Measurements from ENCODE around the gene NHLRC2.

NHLRC2 gene

GRCh38 chr10:113911113-113911512, 56.7 kb downstream of the NHLRC2 start:
- no peak overlapping the region for H3K9ac ChIP-seq (ENCODE audit: low read depth, low read length, poor library complexity)
- no peaks in the 10 kb centered on the region for H3K79me1 ChIP-seq (ENCODE audit: low read depth, low read length)
- H3K27me3 ChIP-seq (ENCODE audit: control insufficient read depth in 3 of 3, insufficient read depth in 3 of 3, low read depth in 1 of 3, low read length in 3 of 3) = no peaks in the 10 kb centered on the region
- no peak overlapping the region for H3K4ac ChIP-seq (ENCODE audit: low read length)
- H4K8ac ChIP-seq (ENCODE audit: low read depth, low read length) = no peak overlapping the region
- no peak overlapping the region for H3K4me2 ChIP-seq (ENCODE audit: insufficient read depth, low read length, poor library complexity, severe bottlenecking)
- no peak overlapping the region for H3K18ac ChIP-seq (ENCODE audit: low read length)
- H2BK120ac ChIP-seq (ENCODE audit: low read depth, low read length) = no peak overlapping the region
- no peaks in the 10 kb centered on the region for H3K4me1 ChIP-seq (ENCODE audit: control insufficient read depth in 2 of 2, insufficient read depth in 1 of 2, low read depth in 1 of 2, low read length in 2 of 2)
- no peak overlapping the region for H3K14ac ChIP-seq (ENCODE audit: low read length)
- no peak overlapping the region for H4K91ac ChIP-seq (ENCODE audit: low read depth, low read length, poor library complexity)
- no peak overlapping the region for H3K4me3 ChIP-seq (ENCODE audit: low read length in 2 of 2)
- WGBS, 2 donors (ENCODE audit: extremely low coverage in 2 of 2, insufficient read length in 2 of 2, insufficient replicate concordance in 1 of 2) = no CpG with 5 or more reads among the region's 1 CpG
- no peak overlapping the region for H2BK15ac ChIP-seq (ENCODE audit: low read length)
- H3K36me3 ChIP-seq (replicated peaks in 1 of 2; ENCODE audit: control insufficient read depth in 2 of 2, insufficient read depth in 2 of 2, low read length in 2 of 2) = peaks cover 3 to 86% of the 10 kb centered on the region in 2 donors
- no peak overlapping the region for H2BK12ac ChIP-seq (ENCODE audit: low read length)
- H3K9me3 ChIP-seq (replicated peaks in 1 of 2; ENCODE audit: control insufficient read depth in 2 of 2, insufficient read depth in 1 of 2, low read depth in 1 of 2, low read length in 2 of 2) = no peaks in the 10 kb centered on the region
- H2AFZ ChIP-seq (ENCODE audit: low read length) = no peak overlapping the region
- H2AK5ac ChIP-seq (ENCODE audit: low read depth, low read length) = no peak overlapping the region
- H3K27ac ChIP-seq (replicated peaks; ENCODE audit: low read length) = no peak overlapping the region
- no peak overlapping the region for H2BK5ac ChIP-seq (ENCODE audit: low read length)
- no peak for DNase-seq (ENCODE audit: low spot score)
- no peak overlapping the region for H3K23ac ChIP-seq (ENCODE audit: low read depth, low read length, poor library complexity)

GRCh38 chr10:113911839-113912238, 57.4 kb downstream of the NHLRC2 start:
- WGBS, 2 donors (ENCODE audit: extremely low coverage in 2 of 2, insufficient read length in 2 of 2, insufficient replicate concordance in 1 of 2) = 100% methylated on average over 1 of the region's 6 CpGs; no CpG with 5 or more reads in 1 of the 2 donors
- Histone ChIP-seq H3K27me3 (ENCODE audit: control insufficient read depth in 3 of 3, insufficient read depth in 3 of 3, low read depth in 1 of 3, low read length in 3 of 3) (no peaks in the 10 kb centered on the region), H3K9ac (ENCODE audit: low read depth, low read length, poor library complexity) (no peak overlapping the region), H3K79me1 (ENCODE audit: low read depth, low read length) (no peaks in the 10 kb centered on the region), H3K14ac (ENCODE audit: low read length) (no peak overlapping the region), H4K91ac (ENCODE audit: low read depth, low read length, poor library complexity) (no peak overlapping the region), H2AK5ac (ENCODE audit: low read depth, low read length) (no peak overlapping the region), H2BK15ac (ENCODE audit: low read length) (no peak overlapping the region), H2AFZ (ENCODE audit: low read length) (no peak overlapping the region), H3K4me3 (ENCODE audit: low read length in 2 of 2) (no peak overlapping the region), H2BK120ac (ENCODE audit: low read depth, low read length) (no peak overlapping the region), H3K9me3 (replicated peaks in 1 of 2; ENCODE audit: control insufficient read depth in 2 of 2, insufficient read depth in 1 of 2, low read depth in 1 of 2, low read length in 2 of 2) (no peaks in the 10 kb centered on the region), H3K4me2 (ENCODE audit: insufficient read depth, low read length, poor library complexity, severe bottlenecking) (no peak overlapping the region), H4K8ac (ENCODE audit: low read depth, low read length) (no peak overlapping the region), H3K23ac (ENCODE audit: low read depth, low read length, poor library complexity) (no peak overlapping the region), H2BK5ac (ENCODE audit: low read length) (no peak overlapping the region), H3K4ac (ENCODE audit: low read length) (no peak overlapping the region), H3K18ac (ENCODE audit: low read length) (no peak overlapping the region), H3K27ac (replicated peaks; ENCODE audit: low read length) (no peak overlapping the region), H2BK12ac (ENCODE audit: low read length) (no peak overlapping the region), H3K4me1 (ENCODE audit: control insufficient read depth in 2 of 2, insufficient read depth in 1 of 2, low read depth in 1 of 2, low read length in 2 of 2) (no peaks in the 10 kb centered on the region), H3K36me3 (replicated peaks in 1 of 2; ENCODE audit: control insufficient read depth in 2 of 2, insufficient read depth in 2 of 2, low read length in 2 of 2) (peaks cover 3 to 81% of the 10 kb centered on the region in 2 donors)
- no peak for DNase-seq (ENCODE audit: low spot score)

GRCh38 chr10:113912582-113912981, 58.1 kb downstream of the NHLRC2 start:
- DNase-seq (ENCODE audit: low spot score) = no peak
- Histone ChIP-seq H3K4me2 (ENCODE audit: insufficient read depth, low read length, poor library complexity, severe bottlenecking) (no peak overlapping the region), H3K23ac (ENCODE audit: low read depth, low read length, poor library complexity) (no peak overlapping the region), H3K4ac (ENCODE audit: low read length) (no peak overlapping the region), H3K79me1 (ENCODE audit: low read depth, low read length) (no peaks in the 10 kb centered on the region), H3K18ac (ENCODE audit: low read length) (no peak overlapping the region), H2AFZ (ENCODE audit: low read length) (no peak overlapping the region), H3K4me1 (ENCODE audit: control insufficient read depth in 2 of 2, insufficient read depth in 1 of 2, low read depth in 1 of 2, low read length in 2 of 2) (no peaks in the 10 kb centered on the region), H2AK5ac (ENCODE audit: low read depth, low read length) (no peak overlapping the region), H3K27ac (replicated peaks; ENCODE audit: low read length) (no peak overlapping the region), H2BK5ac (ENCODE audit: low read length) (no peak overlapping the region), H3K36me3 (replicated peaks in 1 of 2; ENCODE audit: control insufficient read depth in 2 of 2, insufficient read depth in 2 of 2, low read length in 2 of 2) (peaks cover 3 to 81% of the 10 kb centered on the region in 2 donors), H4K8ac (ENCODE audit: low read depth, low read length) (no peak overlapping the region), H3K27me3 (ENCODE audit: control insufficient read depth in 3 of 3, insufficient read depth in 3 of 3, low read depth in 1 of 3, low read length in 3 of 3) (no peaks in the 10 kb centered on the region), H3K9me3 (replicated peaks in 1 of 2; ENCODE audit: control insufficient read depth in 2 of 2, insufficient read depth in 1 of 2, low read depth in 1 of 2, low read length in 2 of 2) (no peaks in the 10 kb centered on the region), H2BK15ac (ENCODE audit: low read length) (no peak overlapping the region), H3K9ac (ENCODE audit: low read depth, low read length, poor library complexity) (no peak overlapping the region), H2BK120ac (ENCODE audit: low read depth, low read length) (no peak overlapping the region), H3K4me3 (ENCODE audit: low read length in 2 of 2) (no peak overlapping the region), H3K14ac (ENCODE audit: low read length) (no peak overlapping the region), H2BK12ac (ENCODE audit: low read length) (no peak overlapping the region), H4K91ac (ENCODE audit: low read depth, low read length, poor library complexity) (no peak overlapping the region)
- WGBS, 2 donors (ENCODE audit: extremely low coverage in 2 of 2, insufficient read length in 2 of 2, insufficient replicate concordance in 1 of 2) = no CpG with 5 or more reads among the region's 7 CpGs

- Histone ChIP-seq H2BK5ac (ENCODE audit: low read length) (no peak overlapping the region), H3K4me3 (ENCODE audit: low read length in 2 of 2) (no peak overlapping the region), H3K4ac (ENCODE audit: low read length) (no peak overlapping the region), H2BK15ac (ENCODE audit: low read length) (no peak overlapping the region), H3K27ac (replicated peaks; ENCODE audit: low read length) (no peak overlapping the region), H3K4me2 (ENCODE audit: insufficient read depth, low read length, poor library complexity, severe bottlenecking) (no peak overlapping the region), H4K8ac (ENCODE audit: low read depth, low read length) (no peak overlapping the region), H3K9me3 (replicated peaks in 1 of 2; ENCODE audit: control insufficient read depth in 2 of 2, insufficient read depth in 1 of 2, low read depth in 1 of 2, low read length in 2 of 2) (peaks cover 0 to 2% of the 10 kb centered on the region in 2 donors), H3K27me3 (ENCODE audit: control insufficient read depth in 3 of 3, insufficient read depth in 3 of 3, low read depth in 1 of 3, low read length in 3 of 3) (no peaks in the 10 kb centered on the region), H2BK120ac (ENCODE audit: low read depth, low read length) (no peak overlapping the region), H4K91ac (ENCODE audit: low read depth, low read length, poor library complexity) (no peak overlapping the region), H2AFZ (ENCODE audit: low read length) (no peak overlapping the region), H2AK5ac (ENCODE audit: low read depth, low read length) (no peak overlapping the region), H3K23ac (ENCODE audit: low read depth, low read length, poor library complexity) (no peak overlapping the region), H3K14ac (ENCODE audit: low read length) (no peak overlapping the region), H3K18ac (ENCODE audit: low read length) (no peak overlapping the region), H2BK12ac (ENCODE audit: low read length) (no peak overlapping the region), H3K9ac (ENCODE audit: low read depth, low read length, poor library complexity) (no peak overlapping the region), H3K79me1 (ENCODE audit: low read depth, low read length) (no peaks in the 10 kb centered on the region), H3K36me3 (replicated peaks in 1 of 2; ENCODE audit: control insufficient read depth in 2 of 2, insufficient read depth in 2 of 2, low read length in 2 of 2) (peaks cover 0 to 65% of the 10 kb centered on the region in 2 donors), H3K4me1 (ENCODE audit: control insufficient read depth in 2 of 2, insufficient read depth in 1 of 2, low read depth in 1 of 2, low read length in 2 of 2) (no peaks in the 10 kb centered on the region)
- WGBS, 2 donors (ENCODE audit: extremely low coverage in 2 of 2, insufficient read length in 2 of 2, insufficient replicate concordance in 1 of 2) = no CpG with 5 or more reads among the region's 2 CpGs
- no peak for DNase-seq (ENCODE audit: low spot score)
These were observed 60.5 kb downstream of the NHLRC2 start for GRCh38 chr10:113914956-113915355.
